Medulla oblongata (tissue), 1 donor: ENCODE measurements around the gene BEST2.

Source experiments
- DNase-seq: peaks from one replicate; pipeline ENCODE4 v3.0.0-alpha.2; 2015; ENCODE audit errors: extremely low spot score

Gene BEST2

GRCh38 chr19:12730064-12730463, 21.5 kb upstream of the BEST2 start:
- no peak for DNase-seq

DNA sequence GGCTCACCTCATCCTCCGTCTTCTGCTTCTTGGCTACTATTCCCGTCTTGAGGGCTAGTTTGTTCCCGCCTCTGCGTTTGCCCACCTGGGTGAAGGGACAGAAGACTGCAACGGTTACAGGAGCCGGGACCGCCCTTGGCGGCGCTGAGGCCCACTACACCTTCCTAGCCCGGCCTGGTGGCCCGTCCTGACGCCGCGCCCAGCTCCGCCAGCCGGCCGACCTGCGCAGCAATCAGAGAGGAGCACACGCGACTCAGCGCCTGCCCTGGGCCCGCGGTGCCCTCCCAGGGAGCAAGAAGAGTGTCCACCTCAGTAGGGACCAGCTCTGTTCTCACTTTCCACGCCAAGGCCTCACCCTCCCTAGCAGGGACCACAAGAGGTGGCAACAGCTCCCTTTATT, 20.3 kb upstream of the BEST2 start:
- no peak for DNase-seq

- DNase-seq, result no peak
Measured at GRCh38 chr19:12733369-12734214, 18.0 kb upstream of the BEST2 start.

DNA sequence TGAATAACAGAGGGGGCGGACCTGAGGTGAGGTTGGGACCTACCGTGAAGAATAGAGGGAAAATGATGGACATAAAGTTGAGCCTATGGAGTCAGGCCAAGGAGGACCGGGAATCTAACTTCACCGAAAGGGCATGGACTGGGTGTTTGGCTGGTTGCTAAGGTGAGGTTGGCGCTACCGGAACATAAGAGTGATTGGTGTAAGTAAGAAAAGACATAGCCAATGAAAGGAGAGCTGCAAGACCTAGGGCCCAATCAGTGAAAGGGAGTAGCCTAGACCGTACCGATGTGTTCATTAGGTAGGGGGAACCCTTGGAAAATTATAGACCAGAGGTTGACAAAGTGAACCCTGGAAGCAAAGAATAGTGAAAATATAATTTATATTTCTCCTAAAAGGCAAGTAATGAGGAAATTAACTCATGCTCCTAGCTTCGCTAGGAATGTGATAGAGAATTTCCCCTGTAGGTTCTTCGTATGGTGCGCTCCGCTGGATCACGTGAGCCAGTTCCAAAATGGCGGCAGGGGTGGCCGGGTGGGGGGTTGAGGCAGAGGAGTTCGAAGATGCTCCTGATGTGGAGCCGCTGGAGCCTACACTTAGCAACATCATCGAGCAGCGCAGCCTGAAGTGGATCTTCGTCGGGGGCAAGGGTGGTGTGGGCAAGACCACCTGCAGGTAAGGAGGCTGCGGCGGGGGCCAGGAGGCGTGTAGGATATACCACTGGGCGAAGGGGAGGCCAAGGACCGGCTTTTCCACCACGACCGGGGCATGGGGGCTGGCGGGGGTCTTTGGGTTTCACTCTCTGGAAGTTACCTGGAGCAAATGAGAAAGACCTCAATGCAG, 14.4 kb upstream of the BEST2 start, which contains the start of gene GET3:
Gene GET3, plus strand, starts transcription at position 503 of the 840 bp plus-strand sequence. Its CDS starts 9 bp downstream, at position 512.
- peak; percentile 99 for DNase-seq

GRCh38 chr19:12737835-12738351, 13.7 kb upstream of the BEST2 start:
- no peak for DNase-seq

GRCh38 chr19:12745166-12745897, 6.3 kb upstream of the BEST2 start:
- no peak for DNase-seq

DNA sequence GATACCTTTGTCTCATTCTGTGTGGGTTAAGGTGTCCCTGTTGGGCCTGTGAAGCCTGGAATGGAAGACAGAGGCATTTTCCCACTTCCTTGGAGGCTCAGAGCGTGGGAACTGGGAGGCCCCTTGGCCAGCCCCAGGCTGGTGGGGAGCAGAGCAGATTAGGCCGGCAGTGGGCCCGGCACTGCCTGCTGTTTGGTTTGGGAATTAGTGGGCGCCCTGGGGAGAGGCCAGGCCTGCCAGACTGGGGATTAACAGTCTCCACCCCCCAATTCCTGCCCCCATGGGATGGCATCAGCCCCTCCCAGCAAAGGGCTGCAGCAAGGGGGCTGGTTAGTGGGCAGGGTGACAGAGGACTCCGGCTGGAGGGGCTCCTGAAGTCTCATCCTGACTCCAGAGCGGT, 3.1 kb upstream of the BEST2 start:
- DNase-seq, result no peak

DNA sequence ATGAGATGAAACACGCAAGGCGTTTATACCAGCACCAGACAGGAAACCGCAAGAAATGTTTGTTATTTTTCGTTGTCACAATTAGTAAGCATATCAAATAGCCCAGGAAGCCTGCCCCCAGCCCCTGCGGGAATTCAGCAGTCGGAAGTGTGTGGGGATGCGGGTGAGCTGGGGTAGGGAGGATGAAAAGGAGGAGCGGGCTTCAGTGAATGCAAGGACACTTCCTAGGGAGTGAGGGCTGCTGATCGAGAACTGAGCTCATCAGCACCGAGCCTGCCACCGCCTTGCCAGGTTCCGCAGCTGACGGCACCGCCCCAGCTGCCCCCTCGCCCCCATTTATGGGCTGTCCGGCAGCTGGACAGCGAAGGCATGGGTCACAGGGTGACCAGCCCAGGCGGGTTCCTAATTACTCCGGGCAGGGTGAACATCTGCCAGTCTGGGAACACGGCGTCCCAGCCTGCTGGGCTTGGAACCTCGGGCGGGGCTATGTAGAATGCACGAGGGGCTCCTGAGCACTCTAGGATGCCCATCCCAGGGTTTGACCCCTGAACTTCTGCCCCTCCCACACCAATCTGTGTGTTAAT, 1.6 kb upstream of the BEST2 start:
- no peak for DNase-seq

GRCh38 chr19:12750851-12751250, 740 bp upstream of the BEST2 start:
- DNase-seq, result no peak

DNA sequence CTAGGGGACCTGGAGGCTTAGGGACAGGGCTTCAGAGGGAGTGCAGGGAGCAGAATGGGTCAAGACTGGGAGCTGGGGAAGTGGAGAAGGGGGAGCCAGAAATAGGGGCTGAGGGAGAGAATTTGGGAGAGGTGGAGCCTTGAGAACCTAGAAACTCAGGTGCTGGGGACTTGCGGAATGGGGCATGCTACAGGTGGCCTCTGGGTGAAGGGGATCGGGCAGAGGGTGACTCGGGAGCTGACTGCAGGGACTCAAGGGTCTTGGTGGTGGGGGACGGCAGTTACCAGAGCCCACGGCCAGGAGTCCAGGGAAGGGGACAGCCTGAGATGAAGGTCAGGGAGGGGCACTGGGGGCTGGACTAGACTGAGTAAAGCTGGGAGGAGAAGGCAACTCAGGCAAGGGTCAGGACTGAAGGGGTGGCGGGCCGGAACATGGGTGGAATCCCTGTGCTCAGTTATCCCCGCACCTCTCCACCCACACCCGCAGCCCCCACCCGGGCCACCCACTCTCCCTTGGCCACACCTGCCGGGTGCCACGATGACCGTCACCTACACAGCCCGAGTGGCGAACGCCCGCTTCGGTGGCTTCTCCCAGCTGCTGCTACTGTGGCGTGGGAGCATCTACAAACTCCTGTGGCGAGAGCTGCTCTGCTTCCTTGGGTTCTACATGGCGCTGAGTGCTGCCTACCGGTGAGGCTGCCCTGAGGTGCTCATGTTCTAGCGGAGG, 628 bp downstream of the BEST2 start:
- DNase-seq, result no peak

DNA sequence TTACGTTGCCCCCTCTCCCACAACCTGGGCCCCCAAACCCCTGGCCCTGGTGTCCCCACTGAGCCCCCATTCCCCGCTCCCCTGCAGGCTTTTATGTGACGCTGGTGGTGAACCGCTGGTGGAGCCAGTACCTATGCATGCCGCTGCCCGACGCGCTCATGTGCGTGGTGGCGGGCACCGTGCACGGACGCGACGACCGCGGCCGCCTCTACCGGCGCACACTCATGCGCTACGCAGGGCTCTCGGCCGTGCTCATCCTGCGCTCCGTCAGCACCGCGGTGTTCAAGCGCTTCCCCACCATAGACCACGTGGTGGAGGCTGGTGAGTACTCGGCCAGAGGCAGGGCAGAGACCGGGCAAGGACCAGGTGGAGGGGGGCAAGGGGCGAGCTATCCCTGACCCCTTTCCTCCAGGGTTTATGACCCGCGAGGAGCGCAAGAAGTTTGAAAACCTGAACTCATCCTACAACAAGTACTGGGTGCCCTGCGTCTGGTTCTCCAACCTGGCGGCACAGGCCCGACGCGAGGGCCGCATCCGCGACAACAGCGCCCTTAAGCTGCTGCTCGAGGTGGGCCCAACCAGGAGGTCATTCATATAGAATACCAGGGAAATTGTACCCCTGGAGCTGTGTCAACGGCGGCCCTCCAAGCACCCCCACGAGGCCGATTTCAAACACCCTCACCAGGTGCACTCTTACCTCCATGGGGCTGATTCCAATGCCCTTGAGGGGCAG, 3.0 kb downstream of the BEST2 start:
- DNase-seq, result no peak

DNA sequence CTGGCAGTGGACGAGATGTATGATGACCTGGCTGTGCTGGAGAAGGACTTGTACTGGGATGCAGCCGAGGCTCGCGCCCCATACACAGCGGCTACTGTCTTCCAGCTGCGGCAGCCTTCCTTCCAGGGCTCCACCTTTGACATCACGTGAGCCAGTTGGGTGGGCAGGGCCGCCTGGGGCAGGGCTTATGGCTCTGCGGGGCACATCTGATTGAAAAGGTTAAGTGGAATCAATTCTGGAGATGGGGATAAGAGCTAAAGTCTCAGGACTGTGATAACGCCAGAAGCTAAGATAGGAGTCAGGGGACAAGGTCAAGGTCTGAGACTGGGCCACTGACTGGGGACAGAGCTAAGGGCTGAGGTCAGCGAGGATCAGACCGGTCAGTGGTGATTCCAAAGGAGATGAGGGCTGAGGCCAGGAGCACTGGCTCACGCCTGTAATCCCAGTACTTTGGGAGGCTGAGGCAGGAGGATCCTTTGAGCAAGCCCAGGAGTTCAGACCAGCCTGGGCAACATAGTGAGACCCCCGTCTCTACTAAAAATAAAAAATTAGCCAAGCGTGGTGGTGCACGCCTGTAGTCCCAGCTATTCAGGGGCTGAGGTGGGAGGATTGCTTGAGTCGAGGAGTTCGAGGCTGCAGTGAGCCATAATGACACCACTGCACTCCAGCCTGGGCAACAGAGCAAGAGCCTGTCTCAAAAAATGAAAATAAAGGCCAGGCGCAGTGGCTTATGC, 4.7 kb downstream of the BEST2 start:
- no peak for DNase-seq

GRCh38 chr19:12757544-12758274, 6.1 kb downstream of the BEST2 start:
- DNase-seq, result peak; percentile 58

- no peak for DNase-seq
Measured at GRCh38 chr19:12759686-12760085, 8.1 kb downstream of the BEST2 start.

DNA sequence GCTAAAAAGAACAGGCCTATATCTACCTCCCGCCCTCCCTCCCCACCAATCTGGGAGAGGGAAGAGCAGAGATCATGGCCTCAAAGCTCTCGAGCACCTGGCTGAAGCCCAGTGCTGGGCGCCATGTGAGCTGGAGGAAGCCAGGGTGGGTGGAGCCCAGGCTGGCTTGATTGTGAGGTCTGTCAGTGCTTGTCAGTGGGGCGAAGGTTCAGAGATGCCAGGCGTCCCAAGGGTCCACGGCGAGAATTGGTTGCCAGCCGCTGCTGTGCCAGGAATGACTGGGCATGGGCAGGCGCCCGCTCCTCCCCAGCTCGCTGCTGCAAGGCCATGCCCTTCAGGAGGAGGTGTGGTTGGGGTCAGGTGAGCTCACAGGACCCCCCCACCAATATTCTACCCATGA, 11.5 kb downstream of the BEST2 start:
- no peak for DNase-seq

DNA sequence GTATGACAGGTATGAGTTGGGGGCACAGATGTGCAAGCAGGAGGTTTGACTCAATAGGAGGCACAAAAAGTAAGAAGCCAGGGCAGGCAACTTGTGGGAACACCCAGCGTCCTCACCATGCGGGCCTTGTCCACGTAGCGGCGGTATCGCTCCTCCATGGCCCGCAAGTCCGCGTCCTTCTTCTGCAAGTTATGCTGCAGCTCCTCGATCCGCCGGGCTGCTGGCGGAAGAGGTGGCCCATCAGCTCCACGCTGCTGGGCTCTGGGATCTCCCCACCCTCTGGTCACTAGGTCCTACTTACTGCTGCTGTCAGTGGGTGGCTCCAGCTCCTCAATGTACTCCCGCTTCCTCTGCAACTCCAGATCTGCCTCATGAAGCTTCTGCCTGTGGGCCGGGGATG, 13.1 kb downstream of the BEST2 start:
- DNase-seq, result no peak

DNA sequence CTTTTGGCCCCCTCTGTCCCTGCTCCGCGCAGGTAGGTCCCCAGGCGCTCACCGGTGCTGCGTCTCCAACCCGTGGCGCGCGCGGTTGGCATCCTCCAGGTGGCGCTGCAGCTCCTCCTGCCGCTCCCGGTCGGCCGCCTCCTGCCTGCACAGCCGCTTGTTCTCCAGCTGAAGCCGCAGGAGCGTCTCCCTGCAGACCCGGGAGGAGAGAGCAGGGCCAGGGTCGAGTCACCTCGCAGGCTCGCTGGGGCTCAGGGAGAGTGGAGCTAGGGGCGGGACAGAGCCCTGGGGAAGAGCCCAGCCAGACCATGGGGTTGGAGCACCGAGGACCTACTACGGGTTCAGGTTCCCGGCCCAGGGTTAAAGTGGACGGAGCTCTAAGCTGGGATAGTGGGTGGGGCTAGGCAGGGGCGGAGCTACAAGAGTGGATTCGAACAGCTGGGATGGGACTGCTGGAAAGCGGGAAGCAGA, 14.5 kb downstream of the BEST2 start:
- no peak for DNase-seq

GRCh38 chr19:12767150-12767549, 15.6 kb downstream of the BEST2 start:
- no peak for DNase-seq

DNA sequence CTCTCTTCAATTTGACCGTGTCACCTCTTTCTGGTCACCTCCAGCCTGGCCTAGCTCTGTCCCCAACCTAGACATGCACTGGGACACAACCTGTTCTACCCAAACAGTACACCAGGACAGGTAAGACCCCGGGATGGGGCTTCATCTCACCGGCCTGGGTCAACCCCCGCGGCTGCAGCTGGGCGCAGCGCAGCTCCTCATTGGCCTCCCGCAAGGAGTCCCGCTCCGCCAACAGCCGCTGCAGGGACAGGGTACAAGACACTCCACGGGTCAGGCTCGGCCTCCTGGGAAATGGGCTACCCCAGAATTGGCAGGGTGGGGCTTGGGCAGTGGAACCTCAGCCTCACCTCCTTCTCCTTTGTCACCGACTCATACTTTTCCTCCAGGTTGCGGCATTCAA, 16.1 kb downstream of the BEST2 start:
- DNase-seq, result no peak
